ENCODE data around the gene PHF8. TPM values are rescaled to one million over a fixed set of nuclear protein-coding genes. Genes with fewer than 3 reads are reported as not detected.

The PHF8 gene
- total and polyA plus RNA-seq, 9 of the 15 experiments (the other 6 are each of a cell fraction or from before 2014, with no cell fraction given), result 2.5 to 25.7 (median 12.1) TPM

DNA sequence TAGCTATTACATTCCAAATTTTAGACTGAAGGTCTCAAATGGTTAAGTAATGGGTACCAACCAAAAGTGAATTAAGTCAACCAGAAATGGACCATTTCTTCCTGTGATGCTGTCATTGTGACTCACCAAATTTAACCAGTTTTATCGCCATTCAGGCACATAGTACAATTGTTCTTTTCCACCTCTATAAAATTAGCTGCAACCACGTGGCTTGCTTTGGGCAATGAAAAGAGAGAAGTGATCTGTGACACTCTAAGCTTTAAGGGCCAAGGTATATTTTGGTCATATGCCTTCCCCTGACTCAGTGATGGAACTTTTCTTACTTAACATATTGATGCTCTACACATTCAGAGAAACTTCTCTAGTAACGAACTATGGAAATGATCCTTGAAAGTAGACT, 20.3 kb upstream of the PHF8 start:
- Histone ChIP-seq H3K27me3 (ENCODE audit: control insufficient read depth in 2 of 2, insufficient read depth in 2 of 2, low read length in 2 of 2) (peaks cover 0 to 5% of the 10 kb centered on the region in 2 experiments; a peak in 1 of 5 replicates), H3K9ac (ENCODE audit: insufficient read depth in 1 of 2, low read depth in 2 of 2, low read length in 2 of 2) (no peak overlapping the region), H3K79me2 (ENCODE audit: control insufficient read depth, insufficient read depth, low read length) (no peaks in the 10 kb centered on the region), H4K20me1 (replicated peaks; ENCODE audit: control insufficient read depth, insufficient read depth, low read length) (no peaks in the 10 kb centered on the region), H3K36me3 (ENCODE audit: control insufficient read depth, insufficient read depth, low read length) (no peaks in the 10 kb centered on the region), H3K9me1 (ENCODE audit: control insufficient read depth, insufficient read depth, low read length) (no peaks in the 10 kb centered on the region), H3K4me1 (replicated peaks in 1 of 2; ENCODE audit: control insufficient read depth in 2 of 2, insufficient read depth in 2 of 2, low read length in 2 of 2) (no peaks in the 10 kb centered on the region), H3K4me3 (no peak overlapping the region), H3K9me3 (replicated peaks; ENCODE audit: control insufficient read depth, insufficient read depth, low read depth, low read length) (no peaks in the 10 kb centered on the region), H3K4me2 (ENCODE audit: insufficient read depth, low read length) (no peak overlapping the region), H3K27ac (ENCODE audit: extremely low read depth, low read depth, low read length) (no peak overlapping the region), H2AFZ (ENCODE audit: low read depth, low read length) (no peak overlapping the region)
- BruUV-seq (replicated peaks), result no TSS peak
- in situ Hi-C loops (cut with MboI) (no loop called here), intact Hi-C loops (cut with micrococcal nuclease) (no loop called here)
- WGBS (ENCODE audit: insufficient coverage, low coverage, missing lambda C conversion rate), result 12% methylated on average over 3 of the region's 3 CpGs
- ChIA-PET POLR2A (no interaction called here), CTCF (ENCODE audit: low intra/inter-chr PET ratio) (no interaction called here)
- no peak for FAIRE-seq
- no peak for ATAC-seq
- DNase-seq (ENCODE audit: extremely low read depth in 1 of 4, low spot score in 3 of 4), result no peak
- TF ChIP-seq CBX3 (IDR thresholded peaks at IDR 0.05; ENCODE audit: borderline replicate concordance in 1 of 2, low read length in 2 of 2) (no peak), MGA (IDR thresholded peaks at IDR 0.05) (no peak), FOXK2 (conservative IDR thresholded peaks at IDR 0.05 in 1 of 2, IDR thresholded peaks at IDR 0.05 in 1 of 2; ENCODE audit: low read depth in 2 of 2) (no peak), ARID3B (CRISPR knock-in tag; IDR thresholded peaks at IDR 0.05; ENCODE audit: borderline replicate concordance) (no peak), TCFL5 (CRISPR knock-in tag; conservative IDR thresholded peaks at IDR 0.05) (no peak), POLR2AphosphoS2 (IDR thresholded peaks at IDR 0.05; ENCODE audit: low read length) (no peak), FIP1L1 (IDR thresholded peaks at IDR 0.05; ENCODE audit: low read depth, low read length, poor library complexity, severe bottlenecking) (no peak)
- TF ChIP-seq, protein P1, sequence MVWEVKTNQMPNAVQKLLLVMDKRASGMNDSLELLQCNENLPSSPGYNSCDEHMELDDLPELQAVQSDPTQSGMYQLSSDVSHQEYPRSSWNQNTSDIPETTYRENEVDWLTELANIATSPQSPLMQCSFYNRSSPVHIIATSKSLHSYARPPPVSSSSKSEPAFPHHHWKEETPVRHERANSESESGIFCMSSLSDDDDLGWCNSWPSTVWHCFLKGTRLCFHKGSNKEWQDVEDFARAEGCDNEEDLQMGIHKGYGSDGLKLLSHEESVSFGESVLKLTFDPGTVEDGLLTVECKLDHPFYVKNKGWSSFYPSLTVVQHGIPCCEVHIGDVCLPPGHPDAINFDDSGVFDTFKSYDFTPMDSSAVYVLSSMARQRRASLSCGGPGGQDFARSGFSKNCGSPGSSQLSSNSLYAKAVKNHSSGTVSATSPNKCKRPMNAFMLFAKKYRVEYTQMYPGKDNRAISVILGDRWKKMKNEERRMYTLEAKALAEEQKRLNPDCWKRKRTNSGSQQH (CRISPR knock-in tag; IDR thresholded peaks at IDR 0.05), result no peak

Measured in K562 (cell line).